HG03196 (cell line): Measurements from ENCODE around the gene DYRK1A.
A peak's percentile ranks its signal among the peaks of the same experiment; 100 is the strongest.

ENCODE experiments used
- ATAC-seq: cut with Tn5 transposase; IDR thresholded peaks from one replicate; pipeline ENCODE4 v1.9.1; 2021; ENCODE audit not compliant: unreplicated experiment

Gene DYRK1A

GRCh38 chr21:37384416-37384815 is 17.8 kb downstream of the DYRK1A start:
- ATAC-seq, result no peak

DNA sequence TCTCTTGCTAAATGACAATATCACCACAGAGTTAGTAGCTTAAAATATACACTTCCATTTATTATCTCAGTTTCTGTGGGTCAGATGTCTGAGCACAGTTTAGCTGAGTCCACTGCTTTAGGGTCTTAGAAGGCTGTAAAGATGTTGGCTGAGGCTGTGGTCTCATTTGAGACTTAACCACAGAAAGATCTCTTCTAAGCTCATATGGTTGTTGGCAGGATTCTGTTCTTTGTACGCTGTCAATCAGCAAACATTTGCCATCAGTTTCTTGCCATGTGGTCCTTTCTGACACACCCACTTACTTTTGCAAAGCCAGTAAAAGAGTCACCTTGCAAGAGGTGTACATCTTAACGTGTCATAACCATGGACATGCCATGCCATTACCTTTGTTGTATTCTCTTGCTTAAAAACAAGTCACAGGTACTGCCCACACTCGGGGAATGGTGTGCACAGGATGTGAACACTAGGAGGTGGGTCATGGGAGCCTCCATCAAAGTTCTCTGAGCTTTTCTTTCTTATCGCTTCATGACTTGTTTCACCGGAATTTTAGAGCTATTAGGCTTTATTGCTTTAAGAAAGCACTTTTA is 18.7 kb downstream of the DYRK1A start:
- no peak for ATAC-seq

- ATAC-seq, result no peak
These were observed 19.6 kb downstream of the DYRK1A start for GRCh38 chr21:37386151-37386550.

- ATAC-seq, result no peak
These were observed 22.9 kb downstream of the DYRK1A start for GRCh38 chr21:37389456-37389855.

DNA sequence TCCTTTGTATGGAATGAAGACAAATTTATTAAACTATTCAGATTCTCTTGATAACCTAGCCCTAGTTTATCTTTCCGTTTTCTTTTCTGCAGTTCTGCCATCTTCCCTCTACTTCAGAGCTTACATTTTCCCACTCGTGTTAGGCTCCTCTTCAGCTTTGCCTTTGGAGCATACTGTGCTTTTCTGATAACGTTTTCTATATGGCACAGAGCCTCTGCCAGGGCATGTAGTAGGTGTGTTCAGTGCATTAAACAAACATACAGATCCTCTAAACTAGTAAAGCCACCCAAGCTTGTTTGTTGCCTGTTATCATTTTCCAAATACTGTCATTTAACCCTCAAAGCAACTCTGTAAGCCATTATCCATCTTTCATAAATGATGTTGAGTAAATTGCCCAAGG is 25.1 kb downstream of the DYRK1A start:
- no peak for ATAC-seq

- no peak for ATAC-seq
These were observed 25.9 kb downstream of the DYRK1A start for GRCh38 chr21:37392441-37392840.

- ATAC-seq, result no peak
These were observed 26.5 kb downstream of the DYRK1A start for GRCh38 chr21:37393030-37393429.

- ATAC-seq, result no peak
These were observed 27.2 kb downstream of the DYRK1A start for GRCh38 chr21:37393786-37394185.

DNA sequence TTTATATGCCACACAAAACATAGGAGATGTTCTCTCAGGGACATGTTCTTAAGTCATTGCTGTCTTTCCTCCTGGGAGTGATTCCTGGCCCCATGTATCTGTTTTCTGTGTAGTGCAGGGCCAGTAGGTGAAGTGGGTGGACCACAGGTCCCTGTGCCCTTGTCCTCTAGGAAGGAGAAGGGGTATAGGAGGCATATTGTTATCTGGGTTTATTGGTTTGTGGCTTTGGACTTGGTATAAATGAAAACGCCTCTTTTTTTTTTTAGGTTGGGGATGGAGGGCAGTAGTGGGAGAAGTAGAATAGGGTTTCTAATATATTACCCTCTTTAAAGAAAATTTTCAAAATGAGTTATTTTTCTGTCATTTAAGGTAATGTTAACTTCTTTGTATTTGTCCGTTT is 29.4 kb downstream of the DYRK1A start:
- ATAC-seq, result no peak

GRCh38 chr21:37396855-37397254 is 30.3 kb downstream of the DYRK1A start:
- ATAC-seq, result no peak

DNA sequence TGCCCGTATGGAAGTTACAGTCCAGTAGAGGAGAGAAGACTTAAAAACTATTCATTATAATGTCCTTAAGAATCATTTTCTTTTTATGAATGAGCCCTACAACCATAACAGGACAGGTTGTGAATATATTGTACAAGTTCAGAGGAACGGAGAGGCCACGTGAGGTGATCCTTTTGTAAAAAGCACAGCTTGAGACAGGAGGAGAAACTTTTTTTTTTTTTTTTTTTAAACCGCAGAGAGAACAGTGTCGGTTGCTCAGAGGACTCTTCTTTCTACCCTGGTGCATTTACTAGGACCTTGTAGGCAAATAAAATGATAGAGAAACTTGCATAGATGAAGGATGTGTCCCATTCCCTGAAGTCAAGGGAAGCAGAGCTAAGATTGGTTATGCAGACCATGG is 32.1 kb downstream of the DYRK1A start:
- no peak for ATAC-seq

DNA sequence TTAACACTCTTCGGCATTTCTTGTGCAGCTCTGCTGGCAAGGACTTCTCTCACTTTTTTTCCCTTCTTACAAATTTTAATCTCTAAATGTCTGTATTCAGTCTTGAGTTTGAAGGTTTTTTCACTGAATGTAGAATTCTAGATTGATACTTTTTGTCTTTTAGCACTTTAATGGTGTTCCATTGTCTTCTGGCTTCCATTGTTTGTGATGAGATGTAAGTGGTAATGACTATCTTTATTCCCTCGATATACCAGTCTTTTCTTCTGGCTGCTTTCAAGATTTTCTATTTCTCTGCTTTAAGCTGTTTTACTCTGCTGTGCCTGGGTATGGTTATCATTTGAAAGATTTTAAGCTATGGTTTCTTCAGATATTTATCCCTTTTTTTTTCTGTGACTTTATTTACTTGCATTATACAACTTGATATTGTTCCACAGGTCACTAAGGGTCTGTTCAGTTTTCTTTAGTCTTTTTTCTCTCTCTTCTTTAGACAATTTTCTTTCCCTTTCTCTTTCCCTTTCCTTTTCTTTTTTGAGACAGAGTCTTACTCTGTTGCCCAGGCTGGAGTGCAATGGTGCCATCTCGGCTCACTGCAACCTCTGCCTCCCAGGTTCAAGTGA is 35.8 kb downstream of the DYRK1A start:
- no peak for ATAC-seq

DNA sequence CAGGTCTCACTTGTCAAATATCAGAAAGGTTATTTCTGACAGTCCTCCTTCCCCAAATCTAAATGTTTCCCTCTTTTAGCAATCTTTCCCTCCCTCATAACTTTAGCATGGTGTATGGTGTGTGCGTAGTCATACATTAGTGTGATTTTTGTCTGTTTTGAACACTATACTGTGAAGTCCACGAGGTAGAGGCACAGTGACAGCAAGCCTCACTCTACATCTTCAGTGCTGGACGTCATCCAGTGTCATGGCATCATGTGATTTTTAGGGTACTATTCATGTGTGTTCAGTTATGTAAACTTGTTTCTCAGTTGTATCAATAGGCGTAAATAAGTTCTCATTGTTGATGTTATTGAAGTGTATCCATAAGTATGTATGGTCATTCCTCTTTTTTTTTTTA is 39.1 kb downstream of the DYRK1A start:
- ATAC-seq, result no peak

GRCh38 chr21:37407719-37408420 is 41.3 kb downstream of the DYRK1A start:
- ATAC-seq, result peak; percentile 43

- ATAC-seq, result peak; percentile 9
These were observed 42.1 kb downstream of the DYRK1A start for GRCh38 chr21:37408464-37409193.

GRCh38 chr21:37410639-37411038 is 44.1 kb downstream of the DYRK1A start:
- no peak for ATAC-seq

- no peak for ATAC-seq
These were observed 46.2 kb downstream of the DYRK1A start for GRCh38 chr21:37412603-37413360.

DNA sequence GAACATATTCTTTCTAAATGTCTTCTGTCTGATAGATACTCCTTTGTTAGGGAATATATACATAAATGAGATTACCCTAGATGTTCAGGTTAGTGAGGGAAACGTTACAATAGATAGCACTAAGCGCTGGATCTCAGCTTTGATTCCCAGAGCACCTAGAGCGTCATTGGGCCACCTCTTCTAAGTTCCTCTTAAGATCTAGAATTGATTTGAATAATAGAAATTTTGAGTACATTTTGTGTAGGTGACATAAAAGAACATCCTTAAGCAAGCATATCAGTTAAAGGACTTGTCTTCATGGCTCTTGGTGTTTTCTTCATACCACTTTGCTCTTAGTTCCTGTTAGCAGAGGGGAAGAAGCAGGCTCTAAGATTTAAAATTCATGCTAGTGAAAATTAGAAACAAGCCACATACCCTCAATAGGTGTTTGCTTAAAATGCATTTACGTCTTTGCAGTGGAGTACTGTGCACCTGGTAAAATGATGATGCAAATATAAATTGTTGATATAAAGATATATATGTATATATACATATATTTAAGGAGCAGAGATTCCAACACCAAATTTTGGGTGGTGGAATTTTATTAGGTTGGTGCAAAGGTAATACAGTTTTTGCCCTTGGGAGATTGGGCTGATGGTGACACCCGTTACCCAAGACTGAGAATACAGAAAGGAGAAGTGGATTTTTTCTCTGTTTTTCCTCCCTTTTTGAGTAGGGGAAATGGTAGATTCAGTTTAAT is 47.1 kb downstream of the DYRK1A start:
- no peak for ATAC-seq

DNA sequence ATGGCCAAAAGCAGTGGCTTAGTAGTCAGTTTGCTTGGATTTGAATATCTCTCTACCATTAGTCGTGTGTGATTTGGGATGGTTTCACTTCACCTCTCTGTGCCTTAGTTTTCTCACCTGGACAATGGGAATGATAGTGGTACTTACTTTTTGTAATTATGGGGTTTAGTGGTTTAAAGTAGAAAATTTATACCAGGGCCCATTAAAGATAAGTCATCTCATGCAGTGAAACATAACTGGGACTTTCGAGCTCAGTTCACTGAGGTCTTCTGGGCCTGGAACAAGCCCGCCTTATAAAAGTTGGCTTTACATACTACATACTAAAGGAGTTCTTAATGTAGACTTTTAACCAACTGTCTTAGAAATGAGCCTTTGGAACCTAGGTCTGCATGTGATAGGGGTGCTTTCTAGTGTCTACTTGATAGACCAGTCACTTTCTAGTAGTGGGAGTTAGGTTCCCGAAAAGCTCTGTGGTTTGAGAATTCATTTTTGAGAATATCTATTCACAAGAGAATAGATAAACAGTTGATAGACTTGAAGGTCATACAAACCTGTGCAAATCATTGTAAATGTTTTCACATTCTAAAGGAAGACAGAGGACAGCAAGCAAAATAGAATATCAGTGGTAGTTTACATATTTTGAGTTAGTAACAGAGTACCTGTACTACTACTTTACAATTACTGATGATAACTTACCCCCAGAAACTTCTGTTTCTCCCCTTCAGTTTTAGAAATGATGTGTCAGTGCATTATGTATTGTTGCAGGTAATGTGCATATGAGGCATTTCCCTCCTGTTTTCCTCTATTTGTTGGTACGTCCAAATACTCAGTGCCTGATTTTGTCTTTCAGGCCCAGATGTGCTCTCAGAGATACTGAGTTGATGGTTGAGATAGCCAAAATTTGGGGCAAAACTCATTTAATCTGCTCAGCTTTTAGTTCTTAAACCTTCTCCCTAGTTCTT is 48.0 kb downstream of the DYRK1A start:
- ATAC-seq, result no peak
